Measurements from ENCODE around the gene RUBCN. TPM values are rescaled to one million over a fixed set of nuclear protein-coding genes. Genes with fewer than 3 reads are reported as not detected.
A peak's percentile ranks its signal among the peaks of the same experiment; 100 is the strongest.

RUBCN gene
- total RNA-seq, 2 experiments from 2014 or later, result 45.1 to 56.7 TPM

DNA sequence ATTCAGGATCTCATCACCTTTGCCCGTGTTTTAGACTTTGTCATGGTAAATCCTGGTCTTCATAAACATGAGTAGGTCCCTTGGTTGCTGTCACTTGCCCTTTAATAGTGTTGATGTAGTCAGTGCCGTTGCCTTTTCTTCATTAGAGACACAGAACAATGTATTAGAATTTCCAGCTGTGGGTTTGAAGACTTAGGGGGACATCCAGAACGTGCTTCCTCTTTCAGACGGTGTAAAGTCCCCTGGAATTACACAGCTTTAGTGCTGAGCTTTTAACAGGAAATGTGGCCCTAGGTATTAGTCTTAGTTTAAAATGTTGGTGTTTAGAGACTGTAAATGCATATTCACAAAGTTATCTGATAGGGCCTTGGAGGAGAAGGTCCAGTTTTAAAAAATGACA, 45.5 kb upstream of the RUBCN start:
- Histone ChIP-seq H3K4me1 (ENCODE audit: insufficient read depth, low read length, poor library complexity, severe bottlenecking) (peaks cover 20% of the 10 kb centered on the region), H3K27ac (ENCODE audit: low read depth, low read length, poor library complexity, severe bottlenecking) (peak overlapping the region; percentile 32), H2AFZ (ENCODE audit: low read length) (no peak overlapping the region), H3K9me2 (ENCODE audit: insufficient read depth, low read length) (no peaks in the 10 kb centered on the region), H3K4me2 (ENCODE audit: low read length) (peak overlapping the region; percentile 7; the same call in 1 of the 2 replicates), H3K36me3 (ENCODE audit: insufficient read depth, low read length) (peaks cover 55% of the 10 kb centered on the region), H4K20me1 (ENCODE audit: insufficient read depth, low read length) (no peaks in the 10 kb centered on the region), H3K4me3 (ENCODE audit: low read depth, low read length, poor library complexity, severe bottlenecking) (no peak overlapping the region), H3K79me2 (ENCODE audit: insufficient read depth, low read depth, low read length) (no peaks in the 10 kb centered on the region), H3K9me3 (ENCODE audit: low read length) (no peaks in the 10 kb centered on the region)
- TF ChIP-seq EZH2phosphoT487 (IDR thresholded peaks at IDR 0.05; ENCODE audit: borderline replicate concordance, low read depth, low read length), result no peak
- TF ChIP-seq, protein P1, sequence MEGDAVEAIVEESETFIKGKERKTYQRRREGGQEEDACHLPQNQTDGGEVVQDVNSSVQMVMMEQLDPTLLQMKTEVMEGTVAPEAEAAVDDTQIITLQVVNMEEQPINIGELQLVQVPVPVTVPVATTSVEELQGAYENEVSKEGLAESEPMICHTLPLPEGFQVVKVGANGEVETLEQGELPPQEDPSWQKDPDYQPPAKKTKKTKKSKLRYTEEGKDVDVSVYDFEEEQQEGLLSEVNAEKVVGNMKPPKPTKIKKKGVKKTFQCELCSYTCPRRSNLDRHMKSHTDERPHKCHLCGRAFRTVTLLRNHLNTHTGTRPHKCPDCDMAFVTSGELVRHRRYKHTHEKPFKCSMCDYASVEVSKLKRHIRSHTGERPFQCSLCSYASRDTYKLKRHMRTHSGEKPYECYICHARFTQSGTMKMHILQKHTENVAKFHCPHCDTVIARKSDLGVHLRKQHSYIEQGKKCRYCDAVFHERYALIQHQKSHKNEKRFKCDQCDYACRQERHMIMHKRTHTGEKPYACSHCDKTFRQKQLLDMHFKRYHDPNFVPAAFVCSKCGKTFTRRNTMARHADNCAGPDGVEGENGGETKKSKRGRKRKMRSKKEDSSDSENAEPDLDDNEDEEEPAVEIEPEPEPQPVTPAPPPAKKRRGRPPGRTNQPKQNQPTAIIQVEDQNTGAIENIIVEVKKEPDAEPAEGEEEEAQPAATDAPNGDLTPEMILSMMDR (conservative IDR thresholded peaks at IDR 0.05; ENCODE audit: low read length), result no peak
- CTCF ChIA-PET (ENCODE audit: unreplicated experiment), result no interaction called here
- POLR2A ChIA-PET, result interaction anchor here (0.6 to 1.5 kb wide), 2 partner anchors 9 to 82 kb away, joined by 5 to 8 read pairs; partner anchors contain the start of gene LRCH3
- intact Hi-C loops (cut with micrococcal nuclease; ENCODE audit: unreplicated experiment), result no loop called here
- DNase-seq (ENCODE audit: low spot score), result no peak
- no TSS peak for BruUV-seq (replicated peaks)

DNA sequence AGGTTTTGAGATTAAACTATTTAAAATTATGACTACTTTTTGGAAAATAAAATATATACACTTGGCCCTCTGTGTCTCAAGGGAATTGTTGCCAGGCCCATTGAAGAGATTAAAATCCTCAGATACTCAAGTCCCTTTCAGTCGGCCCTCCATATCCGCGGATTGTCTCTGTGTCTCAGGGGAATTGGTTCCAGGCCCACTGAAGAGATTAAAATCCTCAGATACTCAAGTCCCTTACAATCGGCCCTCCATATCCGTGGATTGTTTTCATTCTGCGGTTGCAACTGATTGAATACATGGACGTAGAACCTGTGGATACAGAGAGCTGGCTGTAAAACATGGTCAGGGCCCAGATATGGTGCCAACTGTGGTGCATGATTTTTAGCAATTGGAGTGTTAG, 38.6 kb upstream of the RUBCN start:
- Histone ChIP-seq H3K4me1 (ENCODE audit: insufficient read depth, low read length, poor library complexity, severe bottlenecking) (no peaks in the 10 kb centered on the region), H3K79me2 (ENCODE audit: insufficient read depth, low read depth, low read length) (no peaks in the 10 kb centered on the region), H2AFZ (ENCODE audit: low read length) (no peak overlapping the region), H4K20me1 (ENCODE audit: insufficient read depth, low read length) (no peaks in the 10 kb centered on the region), H3K4me3 (ENCODE audit: low read depth, low read length, poor library complexity, severe bottlenecking) (no peak overlapping the region), H3K9me2 (ENCODE audit: insufficient read depth, low read length) (no peaks in the 10 kb centered on the region), H3K36me3 (ENCODE audit: insufficient read depth, low read length) (peaks cover 90% of the 10 kb centered on the region), H3K4me2 (ENCODE audit: low read length) (no peak overlapping the region), H3K27ac (ENCODE audit: low read depth, low read length, poor library complexity, severe bottlenecking) (no peak overlapping the region), H3K9me3 (ENCODE audit: low read length) (no peaks in the 10 kb centered on the region)
- BruUV-seq (replicated peaks), result no TSS peak
- ChIA-PET POLR2A (interaction anchor here (0.7 to 1.1 kb wide), 3 partner anchors 11 to 60 kb away, joined by 4 to 5 read pairs (median 5); no protein-coding TSS in a partner anchor), CTCF (ENCODE audit: unreplicated experiment) (no interaction called here)
- TF ChIP-seq EZH2phosphoT487 (IDR thresholded peaks at IDR 0.05; ENCODE audit: borderline replicate concordance, low read depth, low read length), result no peak
- TF ChIP-seq, protein P1 (conservative IDR thresholded peaks at IDR 0.05; ENCODE audit: low read length), result no peak
- no peak for DNase-seq (ENCODE audit: low spot score)
- intact Hi-C loops (cut with micrococcal nuclease; ENCODE audit: unreplicated experiment), result no loop called here

DNA sequence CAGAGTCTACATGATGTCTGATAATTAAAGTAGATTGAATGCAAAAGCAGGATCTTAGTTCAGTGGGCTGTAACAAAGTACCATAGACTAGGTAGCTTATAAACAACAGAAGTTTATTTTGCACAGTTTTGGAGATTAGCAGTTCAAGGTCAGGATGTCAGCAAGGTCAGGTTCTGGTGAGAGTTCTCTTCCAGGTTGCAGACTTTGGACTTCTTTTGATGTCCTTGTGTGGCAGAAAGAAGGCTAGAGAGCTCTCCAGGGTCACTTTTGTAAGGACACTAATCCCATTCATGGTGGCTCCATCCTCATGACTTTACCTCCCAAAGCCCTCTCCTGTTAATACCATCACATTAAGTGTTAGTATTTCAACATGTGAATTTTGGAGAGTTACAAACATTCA, 25.1 kb upstream of the RUBCN start:
- intact Hi-C loops (cut with micrococcal nuclease; ENCODE audit: unreplicated experiment), result no loop called here
- Histone ChIP-seq H3K4me1 (ENCODE audit: insufficient read depth, low read length, poor library complexity, severe bottlenecking) (no peaks in the 10 kb centered on the region), H3K4me3 (ENCODE audit: low read depth, low read length, poor library complexity, severe bottlenecking) (no peak overlapping the region), H3K36me3 (ENCODE audit: insufficient read depth, low read length) (peaks cover 89% of the 10 kb centered on the region), H3K9me3 (ENCODE audit: low read length) (no peaks in the 10 kb centered on the region), H3K27ac (ENCODE audit: low read depth, low read length, poor library complexity, severe bottlenecking) (no peak overlapping the region), H3K79me2 (ENCODE audit: insufficient read depth, low read depth, low read length) (no peaks in the 10 kb centered on the region), H4K20me1 (ENCODE audit: insufficient read depth, low read length) (no peaks in the 10 kb centered on the region), H3K4me2 (ENCODE audit: low read length) (no peak overlapping the region), H2AFZ (ENCODE audit: low read length) (no peak overlapping the region), H3K9me2 (ENCODE audit: insufficient read depth, low read length) (no peaks in the 10 kb centered on the region)
- no TSS peak for BruUV-seq (replicated peaks)
- CTCF ChIA-PET (ENCODE audit: unreplicated experiment), result no interaction called here
- TF ChIP-seq, protein P1 (conservative IDR thresholded peaks at IDR 0.05; ENCODE audit: low read length), result no peak
- no peak for TF ChIP-seq EZH2phosphoT487 (IDR thresholded peaks at IDR 0.05; ENCODE audit: borderline replicate concordance, low read depth, low read length)
- no peak for DNase-seq (ENCODE audit: low spot score)
- POLR2A ChIA-PET, result interaction anchor here (0.6 kb wide), 1 partner anchor 8 kb away, joined by 3 read pairs; no protein-coding TSS in a partner anchor
